Measurements from ENCODE around the gene ADCY10.

Gene ADCY10

GRCh38 chr1:167805041-167805556, 108.8 kb downstream of the ADCY10 start:
- no peak for TF ChIP-seq ZNF274 (IDR thresholded peaks at IDR 0.05; ENCODE audit: low read depth, low read length)
- no peak overlapping the region for H3K4me3 ChIP-seq (ENCODE audit: low read length)

DNA sequence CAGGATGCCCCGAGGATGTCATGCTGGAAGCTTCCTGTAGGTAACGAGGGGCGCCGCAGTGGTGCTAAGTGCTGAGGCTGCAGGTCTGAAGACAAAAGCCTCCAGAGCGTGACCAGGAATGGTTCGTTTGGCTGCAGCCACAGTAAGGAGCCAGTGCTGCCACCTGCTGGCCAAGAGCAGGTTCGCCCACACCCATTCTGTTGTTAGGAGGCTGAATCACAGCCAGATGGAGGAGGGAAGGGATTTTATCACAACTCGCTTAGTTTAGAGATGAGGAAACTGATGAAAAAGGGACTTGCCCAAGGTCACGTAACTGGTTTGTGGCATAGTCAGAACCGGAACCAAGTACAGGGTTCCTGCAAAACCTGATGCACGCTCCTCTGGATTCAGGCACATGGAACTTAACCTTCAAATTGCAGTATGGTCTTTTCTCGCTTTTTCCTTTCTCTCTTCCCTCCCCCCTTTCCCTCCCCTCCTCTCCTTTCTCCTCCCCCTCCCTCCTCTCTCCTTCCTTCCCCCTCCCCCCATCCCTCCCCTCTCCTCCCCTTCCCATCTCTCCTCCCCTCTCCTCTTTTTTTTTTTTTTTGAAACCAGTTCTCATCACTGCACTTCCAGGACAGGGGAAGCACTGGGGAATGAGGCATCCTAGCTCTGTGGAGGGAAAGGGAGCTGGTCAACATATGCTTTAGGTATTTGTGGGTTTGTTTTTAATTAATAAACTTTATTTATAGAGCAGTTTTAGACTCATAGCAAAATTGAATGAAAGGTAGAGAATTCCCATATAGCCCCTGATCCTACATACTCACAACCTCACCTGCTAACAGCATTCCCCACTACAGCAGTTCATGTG, 110.4 kb downstream of the ADCY10 start:
- no peak overlapping the region for H3K4me3 ChIP-seq (ENCODE audit: low read length)

GRCh38 chr1:167802235-167802634, 111.7 kb downstream of the ADCY10 start:
- H3K4me3 ChIP-seq (ENCODE audit: low read length): no peak overlapping the region
- TF ChIP-seq ZNF274 (IDR thresholded peaks at IDR 0.05; ENCODE audit: low read depth, low read length): no peak

More for the DNA sequence above, 110.4 kb downstream of the ADCY10 start:
- no peak for TF ChIP-seq ZNF274 (IDR thresholded peaks at IDR 0.05; ENCODE audit: low read depth, low read length)

- TF ChIP-seq ZNF274 (IDR thresholded peaks at IDR 0.05; ENCODE audit: low read depth, low read length): no peak
- no peak overlapping the region for H3K4me3 ChIP-seq (ENCODE audit: low read length)
These were observed 113.7 kb downstream of the ADCY10 start for GRCh38 chr1:167800251-167800650.

GRCh38 chr1:167799747-167800146, 114.2 kb downstream of the ADCY10 start:
- no peak for TF ChIP-seq ZNF274 (IDR thresholded peaks at IDR 0.05; ENCODE audit: low read depth, low read length)
- no peak overlapping the region for H3K4me3 ChIP-seq (ENCODE audit: low read length)

DNA sequence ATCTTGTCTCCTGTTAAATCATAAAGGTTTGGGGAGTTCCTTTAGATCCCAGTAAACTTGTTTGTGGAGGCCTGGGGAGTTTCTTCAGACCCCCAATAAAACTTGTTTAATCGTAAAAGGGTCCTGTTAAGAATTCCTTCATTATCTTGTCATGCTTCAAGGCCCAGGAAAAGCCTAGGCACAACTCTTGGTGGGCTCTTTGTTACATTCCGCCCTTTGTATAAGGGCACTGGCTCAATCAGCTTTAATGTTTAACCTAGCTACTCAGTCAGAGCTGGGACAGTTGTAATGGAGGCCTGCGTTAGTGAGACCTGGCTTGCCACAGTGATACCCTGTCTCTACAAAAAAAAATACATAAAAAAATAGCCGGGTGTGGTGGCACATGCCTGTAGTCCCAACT, 115.0 kb downstream of the ADCY10 start:
- H3K4me3 ChIP-seq (ENCODE audit: low read length): no peak overlapping the region
- TF ChIP-seq ZNF274 (IDR thresholded peaks at IDR 0.05; ENCODE audit: low read depth, low read length): no peak

DNA sequence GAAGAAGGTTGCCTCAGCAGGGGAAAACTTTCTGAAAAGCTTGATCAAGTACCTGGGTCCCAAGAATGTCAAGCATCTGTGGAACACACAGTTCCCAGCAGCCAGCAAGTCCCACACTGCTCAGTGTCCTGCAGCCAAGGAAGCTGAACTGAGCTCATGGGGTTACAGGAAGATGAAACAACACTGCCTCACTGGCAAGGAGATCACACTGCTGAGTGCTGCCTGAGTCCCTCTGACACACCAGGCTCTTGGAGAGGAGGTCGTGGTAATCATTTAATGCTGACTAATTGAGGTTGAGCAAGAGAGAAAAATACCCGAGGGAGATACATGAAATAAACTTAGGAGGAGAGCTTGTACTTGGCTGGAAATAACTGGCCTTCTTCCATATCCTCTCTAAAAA, 116.9 kb downstream of the ADCY10 start:
- no peak overlapping the region for H3K4me3 ChIP-seq (ENCODE audit: low read length)
- TF ChIP-seq ZNF274 (IDR thresholded peaks at IDR 0.05; ENCODE audit: low read depth, low read length): no peak

GRCh38 chr1:167795810-167796740, 117.9 kb downstream of the ADCY10 start:
- no peak overlapping the region for H3K4me3 ChIP-seq (ENCODE audit: low read length)
- no peak for TF ChIP-seq ZNF274 (IDR thresholded peaks at IDR 0.05; ENCODE audit: low read depth, low read length)

DNA sequence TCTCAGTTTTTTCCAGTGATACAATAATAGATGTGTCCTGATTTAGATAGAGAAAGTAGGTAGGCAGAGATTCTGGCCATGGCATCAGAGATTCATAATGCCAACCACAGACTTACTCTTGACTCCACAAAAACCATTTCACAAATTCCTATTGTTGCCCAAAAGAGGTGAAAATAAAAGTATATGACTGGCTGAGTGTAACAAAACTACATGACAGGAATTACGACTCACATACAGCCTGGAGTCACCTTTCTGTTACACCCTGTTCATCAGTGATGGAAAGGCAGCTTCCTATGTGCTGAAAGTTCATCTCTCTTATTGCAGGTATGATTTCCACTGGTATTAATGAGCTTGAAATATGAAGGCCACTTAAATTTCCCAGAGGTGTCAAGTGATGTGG, 119.9 kb downstream of the ADCY10 start:
- no peak for TF ChIP-seq ZNF274 (IDR thresholded peaks at IDR 0.05; ENCODE audit: low read depth, low read length)
- no peak overlapping the region for H3K4me3 ChIP-seq (ENCODE audit: low read length)

- no peak for TF ChIP-seq ZNF274 (IDR thresholded peaks at IDR 0.05; ENCODE audit: low read depth, low read length)
- no peak overlapping the region for H3K4me3 ChIP-seq (ENCODE audit: low read length)
These were observed 121.8 kb downstream of the ADCY10 start for GRCh38 chr1:167792188-167792565.

- TF ChIP-seq ZNF274 (IDR thresholded peaks at IDR 0.05; ENCODE audit: low read depth, low read length): no peak
- no peak overlapping the region for H3K4me3 ChIP-seq (ENCODE audit: low read length)
These were observed 122.4 kb downstream of the ADCY10 start for GRCh38 chr1:167791281-167792187.

DNA sequence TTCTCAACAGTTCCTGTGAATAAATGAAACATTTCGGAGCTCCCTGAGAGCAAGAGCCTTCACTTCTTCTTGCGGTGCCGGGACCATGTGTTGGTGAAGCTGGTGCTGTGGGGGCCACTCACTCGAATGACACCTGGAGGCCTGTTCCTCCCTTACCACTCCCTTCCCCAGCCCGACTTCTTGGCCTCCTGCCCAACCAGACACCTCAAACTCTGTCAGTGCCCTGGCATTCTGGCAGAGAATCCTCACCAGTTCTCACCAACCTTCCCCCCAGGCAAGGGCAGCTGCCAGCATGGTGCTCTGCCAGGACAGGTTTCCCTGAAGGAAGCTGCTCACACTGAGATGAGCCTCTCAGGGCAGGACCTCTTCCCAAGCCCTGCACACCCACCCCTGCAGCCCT, 123.8 kb downstream of the ADCY10 start:
- no peak for TF ChIP-seq ZNF274 (IDR thresholded peaks at IDR 0.05; ENCODE audit: low read depth, low read length)
- H3K4me3 ChIP-seq (ENCODE audit: low read length): no peak overlapping the region

DNA sequence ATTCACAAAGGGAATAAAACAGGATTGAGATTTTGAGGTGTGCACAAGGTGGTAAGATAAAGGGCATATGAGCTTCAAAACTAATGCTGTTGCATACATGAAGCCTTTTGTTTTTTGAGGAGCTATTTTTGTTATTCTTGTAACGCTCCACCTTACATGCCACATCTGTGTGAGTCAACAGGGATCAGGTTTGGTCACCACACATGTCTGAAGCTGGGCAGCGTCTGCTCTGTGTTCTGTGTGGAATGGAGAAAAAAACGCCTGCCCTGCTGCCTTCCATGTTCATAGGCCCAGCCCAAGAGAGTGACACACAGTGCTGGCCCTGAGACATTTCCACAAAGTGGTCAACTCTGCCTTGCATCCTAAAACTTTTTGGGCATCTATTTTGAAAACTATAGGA, 124.4 kb downstream of the ADCY10 start:
- H3K4me3 ChIP-seq (ENCODE audit: low read length): no peak overlapping the region
- no peak for TF ChIP-seq ZNF274 (IDR thresholded peaks at IDR 0.05; ENCODE audit: low read depth, low read length)

DNA sequence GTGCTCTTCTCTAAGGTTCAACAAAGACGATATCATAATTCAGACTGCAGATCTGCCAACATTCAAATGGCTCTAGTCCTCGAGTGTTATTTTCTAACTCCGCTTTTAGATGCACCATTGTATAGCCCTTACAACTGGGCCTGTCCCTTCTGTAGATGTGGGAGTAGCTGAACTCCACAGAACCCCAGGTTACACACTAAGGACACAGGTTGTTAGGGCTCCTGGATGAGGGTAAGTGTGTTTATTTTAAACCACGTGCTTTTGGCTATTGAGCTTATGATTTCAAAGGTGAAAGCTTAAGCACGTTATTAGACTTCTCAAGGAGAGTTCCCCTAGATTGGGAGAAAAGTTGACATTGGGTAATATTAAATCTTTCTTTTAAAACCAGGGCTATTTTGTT, 127.4 kb downstream of the ADCY10 start:
- TF ChIP-seq ZNF274 (IDR thresholded peaks at IDR 0.05; ENCODE audit: low read depth, low read length): no peak
- H3K4me3 ChIP-seq (ENCODE audit: low read length): no peak overlapping the region
